HCEC 1CT (cell line): ENCODE measurements around the gene ROPN1L.
"Not testable (repeated sequence)": the region's sequence is repeated elsewhere in the genome, so short reads cannot be mapped to it uniquely, and the experiment has no call there.

ENCODE experiments used
- DNase-seq: peaks from one replicate; pipeline ENCODE4 v3.0.0-alpha.2; 2017

ROPN1L gene

DNA sequence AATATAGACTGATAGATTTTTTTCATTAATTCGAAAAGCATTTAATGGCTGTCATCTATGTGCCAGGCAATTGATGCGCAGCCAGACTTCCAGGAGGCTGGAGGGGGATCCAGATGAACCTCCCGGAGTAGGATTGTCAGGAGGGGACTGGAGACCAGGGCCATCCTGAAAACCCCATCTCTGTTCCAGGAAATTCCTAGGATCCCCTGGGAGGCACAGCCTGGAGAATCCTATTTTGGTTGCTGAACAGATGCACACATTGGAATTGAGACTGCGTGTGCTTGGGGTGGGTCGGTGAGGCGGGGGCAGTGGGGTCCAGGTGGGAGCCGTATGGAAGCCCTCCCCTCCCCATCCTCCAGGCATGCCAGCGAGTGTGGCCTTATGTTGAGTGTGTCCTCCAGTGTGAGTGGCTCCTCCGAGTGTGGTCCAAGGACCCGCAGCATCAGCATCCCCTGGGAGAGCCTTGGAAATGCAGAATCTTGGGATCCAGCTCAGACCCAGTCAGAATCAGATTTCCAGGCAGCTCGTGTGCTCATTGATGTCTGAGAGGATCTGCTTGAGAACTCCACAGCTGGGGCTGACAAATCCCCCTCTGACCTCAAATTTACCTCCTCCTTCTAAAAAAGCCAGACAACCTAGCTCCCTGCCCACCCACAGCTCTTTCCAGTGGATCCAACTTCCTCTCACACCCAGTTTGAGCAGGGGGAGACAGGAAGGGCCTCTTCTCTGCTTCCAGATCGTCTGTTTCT, 38.7 kb downstream of the ROPN1L start:
- DNase-seq: no peak

DNA sequence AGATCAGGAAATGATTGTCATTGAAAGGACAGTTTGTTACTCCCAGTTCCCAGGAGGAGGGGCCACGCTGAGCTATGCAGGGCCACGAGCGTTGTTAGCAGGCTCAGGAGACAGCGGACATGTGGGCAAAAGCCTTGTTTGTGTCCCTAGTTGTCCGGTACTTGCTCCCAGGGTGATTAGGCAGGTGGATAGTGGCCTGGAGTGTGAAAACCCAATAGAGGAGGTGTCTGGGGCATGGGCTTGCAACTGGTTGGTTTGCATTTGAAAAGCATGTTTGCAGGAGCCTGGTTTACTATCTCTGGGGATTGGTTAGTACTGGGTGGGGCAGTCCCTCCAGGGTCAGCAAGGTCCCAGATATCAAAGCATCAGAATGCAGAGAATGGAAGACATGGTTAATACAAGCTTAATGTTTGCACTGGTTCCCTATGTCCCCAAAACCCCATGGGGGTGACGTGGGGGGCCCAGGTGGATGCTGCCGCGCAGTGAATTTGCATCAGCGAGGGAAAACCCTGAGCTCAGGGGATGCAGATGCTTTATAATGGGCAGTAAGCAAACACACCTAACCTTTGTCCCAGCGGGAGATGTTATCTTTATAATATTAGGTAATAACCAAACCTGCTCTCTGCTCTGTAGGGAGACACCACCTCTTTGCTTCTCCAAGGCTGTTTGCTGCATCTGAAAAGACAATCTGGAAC, 39.7 kb downstream of the ROPN1L start:
- no peak for DNase-seq

DNA sequence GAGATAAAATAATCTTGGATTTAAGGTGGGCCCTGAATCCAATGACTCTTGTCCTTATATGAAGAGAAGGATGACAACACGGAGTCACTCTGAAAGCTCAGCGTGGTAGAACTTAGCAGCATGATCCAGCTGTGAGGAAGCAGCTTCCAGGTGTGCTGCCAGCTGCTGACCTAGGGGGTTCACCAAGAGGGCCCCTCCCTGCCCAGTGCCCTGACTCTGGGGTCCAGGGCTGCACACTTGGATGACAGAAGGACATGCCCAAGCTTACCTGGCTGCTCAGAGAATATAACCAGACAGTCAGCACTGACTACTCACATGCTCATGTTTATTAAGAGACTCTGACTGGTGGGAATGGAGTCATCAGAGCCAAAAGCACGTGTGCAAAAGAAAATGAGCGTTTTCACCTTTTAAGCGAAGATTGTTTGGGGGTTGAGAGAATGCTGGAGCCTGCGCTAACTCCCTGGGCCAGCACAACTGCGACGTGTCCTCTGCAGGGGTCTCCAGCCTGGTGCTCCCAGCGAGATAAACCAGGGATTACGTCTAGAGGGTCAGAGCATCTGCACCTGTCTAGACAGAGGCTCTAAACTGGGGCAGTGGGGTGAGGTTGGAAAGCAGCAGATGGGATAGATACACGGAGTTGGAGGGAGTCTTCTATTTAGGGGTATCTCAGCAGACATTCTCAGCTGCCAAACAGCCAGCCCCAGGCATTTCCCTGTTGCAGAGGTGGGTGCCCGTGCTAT, 41.3 kb downstream of the ROPN1L start:
- DNase-seq: no peak

DNA sequence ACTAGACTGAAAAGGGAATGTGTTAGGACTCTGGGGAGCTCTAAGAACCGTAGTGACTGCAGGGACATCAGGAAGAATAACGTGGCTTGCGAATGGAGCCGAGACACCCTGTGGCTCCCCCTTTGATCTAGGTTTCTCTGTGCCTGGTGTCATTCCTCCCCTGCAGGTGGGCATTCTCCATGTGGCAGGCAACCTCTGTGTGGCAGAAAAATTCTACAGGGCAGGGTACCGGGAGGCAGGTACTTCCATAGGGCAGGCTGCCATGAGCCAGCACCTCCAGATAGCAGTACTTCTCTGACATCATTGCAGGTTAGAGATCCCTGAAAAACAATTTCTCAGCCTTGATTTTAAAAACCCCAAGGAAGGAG, 43.1 kb downstream of the ROPN1L start:
- no peak for DNase-seq

DNA sequence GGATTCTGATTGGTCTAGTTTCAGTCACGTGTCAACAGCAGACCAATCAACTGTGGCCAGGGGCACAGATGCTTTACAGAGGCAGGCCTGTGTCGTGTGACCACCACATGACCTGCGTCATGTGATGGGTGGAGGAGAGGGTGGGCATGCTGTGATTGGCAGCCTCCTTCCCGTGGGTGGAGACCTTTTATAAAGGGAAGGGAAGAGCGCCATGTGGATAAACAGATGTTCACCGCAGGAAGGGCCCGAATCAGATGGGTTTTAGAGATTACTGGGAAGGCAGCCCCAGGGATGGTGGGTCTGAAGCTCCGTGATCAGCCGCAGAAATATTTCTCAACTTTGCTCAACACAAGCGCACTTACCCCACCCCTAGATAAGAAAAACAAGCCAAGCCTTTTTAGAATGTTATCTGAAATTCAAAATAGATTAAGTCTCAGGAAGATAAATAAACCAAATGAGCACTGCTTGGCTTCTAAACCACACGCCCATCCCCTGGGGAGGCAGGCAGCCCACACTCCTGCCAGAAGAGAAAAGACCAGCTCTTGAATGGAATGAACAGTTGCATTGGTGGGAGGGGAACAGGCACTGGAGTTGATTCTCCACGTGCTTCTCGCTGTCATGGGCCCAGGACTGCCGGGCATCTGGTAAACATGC, 43.6 kb downstream of the ROPN1L start:
- DNase-seq: no peak

DNA sequence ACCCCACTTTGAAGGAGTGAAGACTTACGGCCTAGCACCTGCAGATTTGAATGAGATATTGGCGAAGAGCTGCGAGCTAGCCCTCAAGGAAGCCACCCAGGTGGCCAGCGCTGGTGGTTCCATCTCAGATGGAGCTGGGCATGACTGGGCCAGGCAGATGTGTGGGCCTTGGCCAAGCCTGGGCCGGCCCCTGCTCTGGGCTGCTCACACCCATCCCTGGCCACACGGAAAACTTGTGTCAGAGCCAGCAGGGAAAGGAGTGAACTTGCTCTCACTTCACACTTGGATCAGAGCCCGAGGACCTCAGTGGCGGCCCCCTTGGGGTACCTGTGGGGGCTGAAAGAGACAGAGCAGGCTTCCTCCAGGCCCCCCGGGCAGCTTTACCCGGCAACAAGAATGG, 44.2 kb downstream of the ROPN1L start:
- no peak for DNase-seq

DNA sequence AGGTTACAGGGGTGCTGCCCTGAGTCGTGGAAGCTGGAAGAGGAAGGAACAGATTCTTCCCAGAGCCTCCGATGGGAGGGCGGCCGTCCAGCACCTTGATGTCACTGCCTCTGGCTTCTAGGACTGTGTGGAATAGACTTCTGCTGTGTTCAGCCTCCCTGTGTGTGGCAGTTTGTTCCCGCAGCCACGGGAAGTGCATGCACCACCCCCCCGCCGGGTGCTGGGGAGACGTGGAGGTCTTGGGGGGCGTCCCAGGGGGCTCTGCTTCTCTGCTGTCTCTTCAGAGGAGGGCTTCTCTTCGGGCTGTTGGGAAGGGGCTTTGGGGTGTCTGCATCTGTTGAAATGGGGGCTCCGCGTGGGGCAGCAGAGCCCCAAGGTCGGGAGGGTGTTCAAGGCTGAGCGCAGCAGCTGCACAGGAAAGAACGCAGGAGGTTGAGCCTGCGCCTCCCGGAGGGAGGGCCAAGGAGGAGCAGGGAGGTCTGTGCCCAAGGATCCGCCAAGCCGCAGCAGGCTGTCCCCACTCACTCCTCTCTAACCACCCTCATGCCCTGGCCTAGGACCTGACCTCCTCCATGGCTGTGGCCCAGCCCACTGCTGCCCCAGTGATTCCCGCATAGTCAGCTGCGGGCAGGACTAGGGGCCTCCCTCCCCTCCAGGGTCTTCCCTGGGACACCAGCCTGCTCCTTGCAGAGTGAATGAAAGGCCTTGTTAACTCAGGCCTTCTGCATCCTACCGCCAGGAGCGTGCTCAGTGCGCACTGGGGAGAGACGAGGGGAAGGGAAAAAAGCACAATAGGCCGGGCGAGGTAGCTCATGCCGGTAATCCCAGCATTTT, 45.0 kb downstream of the ROPN1L start:
- no peak for DNase-seq

DNA sequence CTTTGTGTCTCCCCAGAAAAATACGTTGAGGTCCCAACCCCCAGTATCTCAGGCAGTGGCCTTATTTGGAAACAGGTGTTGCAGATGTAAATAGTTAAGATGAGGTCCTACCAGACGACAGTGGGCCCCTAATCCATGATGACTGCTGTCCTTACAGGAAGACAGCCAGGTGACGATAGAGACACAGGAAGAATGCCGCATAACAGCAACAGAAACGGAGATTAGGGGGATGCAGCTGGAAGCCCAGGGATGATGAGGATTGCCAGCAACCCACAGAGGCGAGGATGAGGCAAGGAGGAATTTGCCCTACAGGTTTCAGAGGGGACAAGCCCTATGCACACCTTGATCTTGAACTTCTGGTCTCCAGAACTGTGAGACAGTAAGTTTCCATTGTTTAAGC, 46.5 kb downstream of the ROPN1L start:
- DNase-seq: no peak

DNA sequence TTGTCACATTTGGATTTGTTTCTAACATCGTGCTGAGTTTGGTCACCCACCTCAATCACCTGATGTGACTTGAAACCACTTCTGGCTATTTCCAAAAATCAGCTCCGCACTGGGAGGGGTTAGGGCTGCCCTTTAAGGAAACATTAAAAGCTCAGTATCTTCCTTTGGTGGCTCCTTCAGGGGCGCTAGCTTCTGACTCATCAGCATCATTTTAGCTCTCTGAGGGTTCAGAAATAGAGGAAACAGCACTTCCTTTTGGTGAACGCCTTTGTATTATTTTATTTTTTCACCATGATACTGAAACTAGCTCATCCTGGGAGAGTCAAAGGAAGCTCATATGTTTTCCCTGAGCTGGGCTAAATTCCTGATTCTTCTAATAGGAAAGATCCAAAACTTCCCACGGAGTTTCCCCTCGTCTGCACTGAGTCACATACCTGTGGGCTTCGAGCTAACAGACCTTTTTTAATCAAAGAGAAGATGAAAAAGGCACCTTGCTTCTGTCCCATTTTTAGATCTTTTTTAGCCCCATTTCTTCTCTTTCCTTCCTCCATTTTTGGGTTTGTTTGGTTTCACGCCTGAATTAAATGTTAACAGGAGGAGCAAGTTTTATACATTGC, 48.2 kb downstream of the ROPN1L start:
- no peak for DNase-seq

DNA sequence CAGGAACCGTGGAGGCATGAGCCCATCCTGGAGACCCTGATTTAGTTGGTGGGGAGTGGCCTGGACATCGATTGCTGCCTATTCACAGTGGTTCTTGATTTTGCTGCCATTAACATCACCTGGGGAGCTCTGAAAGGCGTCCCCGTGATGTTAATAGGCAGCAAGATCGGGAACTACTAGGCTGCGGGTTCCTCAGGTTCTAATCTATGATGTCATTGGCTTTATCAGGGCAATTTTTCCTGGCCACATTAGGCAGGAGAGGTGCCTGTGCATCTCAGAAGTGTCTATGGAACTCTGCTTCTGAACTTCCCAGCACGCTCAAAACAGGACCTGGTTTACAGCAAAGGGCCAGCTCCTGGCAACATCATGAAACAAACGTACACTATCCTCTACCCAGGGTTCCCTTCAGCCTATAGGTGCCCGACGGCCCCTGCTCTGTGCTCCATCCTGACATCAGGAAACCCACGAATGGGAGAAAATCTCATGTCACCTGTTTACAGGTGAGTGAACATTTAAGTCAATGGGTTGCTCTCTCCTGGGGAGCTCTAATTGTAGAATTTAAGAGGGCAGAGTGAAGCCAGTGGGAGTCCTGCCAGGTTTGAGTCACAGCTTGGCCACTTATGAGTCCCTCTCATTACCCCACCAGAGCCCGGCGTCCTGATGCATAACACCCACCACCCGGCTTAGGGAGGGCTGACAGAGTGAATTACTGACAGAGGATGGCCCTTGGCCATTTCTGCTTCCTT, 49.4 kb downstream of the ROPN1L start:
- no peak for DNase-seq

DNA sequence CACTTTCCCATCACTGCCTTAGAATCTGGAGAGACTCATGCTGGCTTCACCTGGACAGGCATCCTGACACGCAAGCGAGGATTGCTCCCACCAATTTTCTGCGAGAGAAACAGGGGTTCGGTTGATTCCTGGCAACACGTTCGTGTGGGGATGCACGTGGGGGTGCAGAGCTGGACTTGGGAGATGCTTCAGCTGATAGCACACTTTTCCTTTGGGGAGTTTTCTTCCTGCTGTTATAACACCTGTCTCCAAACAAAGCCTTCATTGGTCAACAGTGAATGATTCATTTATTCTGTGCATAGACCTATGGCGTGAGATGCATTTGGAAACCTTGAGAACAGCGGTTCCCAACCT, 50.0 kb downstream of the ROPN1L start:
- DNase-seq: no peak

DNA sequence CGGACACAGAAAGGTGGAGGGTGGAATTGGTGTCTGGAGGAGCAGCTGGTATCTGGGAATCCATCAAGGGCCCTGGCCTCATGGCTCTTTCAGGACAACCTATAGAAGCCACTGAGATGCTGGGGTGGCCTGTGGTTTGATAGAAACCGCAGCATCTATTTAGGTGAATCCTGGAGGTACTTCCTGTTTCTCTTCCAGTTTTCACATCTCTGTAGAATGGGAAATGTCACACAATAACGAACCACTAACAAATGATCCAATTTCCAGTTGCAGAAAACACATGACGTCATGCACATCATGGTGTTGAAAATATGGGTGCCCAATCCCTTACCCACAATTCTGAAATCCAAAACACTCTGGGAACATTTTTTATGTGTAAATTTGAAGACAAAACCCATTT, 52.2 kb downstream of the ROPN1L start:
- no peak for DNase-seq

DNA sequence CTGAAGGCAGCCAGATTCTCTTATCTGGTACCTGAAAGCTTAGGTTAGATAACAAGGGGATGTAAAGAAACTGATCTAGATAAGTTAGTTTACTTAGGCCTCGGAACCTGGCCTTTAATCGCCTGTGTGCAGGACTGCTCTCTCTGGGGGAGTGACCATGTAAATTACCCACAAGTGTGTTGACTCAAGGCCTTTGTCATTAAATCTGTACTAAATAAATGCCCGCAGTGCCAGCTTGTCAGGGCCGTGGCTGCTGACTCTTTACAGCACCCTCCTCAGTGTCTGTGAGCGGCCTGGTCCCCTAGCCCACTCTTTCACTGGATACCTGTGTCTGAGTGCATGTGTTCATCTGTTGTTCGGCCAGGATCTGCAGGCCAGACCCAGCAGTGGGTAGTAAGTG, 52.8 kb downstream of the ROPN1L start:
- not testable (repeated sequence) for DNase-seq

DNA sequence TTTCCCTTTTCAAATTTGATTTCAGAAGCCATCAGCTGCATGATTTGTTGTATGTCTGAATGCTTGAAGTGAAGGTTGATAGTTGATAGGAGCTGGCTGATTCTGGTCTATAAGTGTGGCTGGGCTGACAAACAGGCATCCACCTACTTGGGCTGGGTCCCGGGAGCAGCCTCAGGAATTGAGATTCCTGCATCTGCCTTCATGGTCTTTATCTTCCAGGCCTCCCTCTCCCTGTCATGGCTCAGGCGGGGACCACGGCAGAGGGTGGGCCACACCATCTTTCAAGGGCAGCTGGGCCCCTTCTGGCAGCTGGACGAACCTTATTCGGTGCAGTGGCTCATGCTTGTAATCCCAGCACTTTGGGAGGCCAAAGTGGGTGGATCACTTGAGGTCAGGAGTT, 55.9 kb downstream of the ROPN1L start:
- no peak for DNase-seq

DNA sequence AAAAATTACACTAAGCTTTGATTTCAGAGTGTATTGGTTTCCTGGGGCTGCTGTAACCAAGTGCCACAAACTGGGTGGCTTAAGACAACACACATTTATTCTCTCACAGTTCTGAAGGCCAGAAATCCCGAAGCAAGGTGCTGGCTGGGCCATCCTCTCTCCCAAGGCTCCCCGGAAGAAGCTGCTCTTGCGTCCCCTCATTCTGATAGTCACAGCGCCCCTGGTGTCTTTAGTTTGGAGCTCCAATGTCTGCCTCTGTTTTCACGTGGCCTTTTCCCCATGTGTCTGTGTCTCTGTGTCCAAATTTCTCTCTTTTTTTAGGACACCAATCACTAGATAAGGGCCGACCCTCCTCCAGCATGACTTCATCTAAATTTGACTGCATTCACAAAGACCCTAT, 56.7 kb downstream of the ROPN1L start:
- DNase-seq: no peak

DNA sequence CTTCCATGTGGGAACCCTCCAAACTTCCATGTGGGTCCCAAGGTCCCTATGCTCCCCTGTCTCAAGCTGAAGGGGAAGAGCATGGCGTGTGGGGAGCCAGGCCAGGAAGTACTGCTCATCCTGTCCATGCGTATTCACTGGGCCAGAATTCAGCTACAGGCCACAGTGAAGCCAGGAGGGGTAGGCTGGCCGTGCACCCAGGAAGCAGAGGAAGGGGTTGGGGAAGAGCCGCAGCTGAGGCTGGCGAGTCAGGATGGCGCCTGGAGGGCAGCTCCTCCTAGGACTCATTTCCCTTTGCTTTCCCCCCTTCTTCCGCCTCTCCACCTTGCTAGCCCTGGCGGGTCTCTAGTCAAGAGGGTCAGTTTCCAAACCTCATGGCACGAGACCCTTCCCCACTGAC, 57.4 kb downstream of the ROPN1L start:
- no peak for DNase-seq

DNA sequence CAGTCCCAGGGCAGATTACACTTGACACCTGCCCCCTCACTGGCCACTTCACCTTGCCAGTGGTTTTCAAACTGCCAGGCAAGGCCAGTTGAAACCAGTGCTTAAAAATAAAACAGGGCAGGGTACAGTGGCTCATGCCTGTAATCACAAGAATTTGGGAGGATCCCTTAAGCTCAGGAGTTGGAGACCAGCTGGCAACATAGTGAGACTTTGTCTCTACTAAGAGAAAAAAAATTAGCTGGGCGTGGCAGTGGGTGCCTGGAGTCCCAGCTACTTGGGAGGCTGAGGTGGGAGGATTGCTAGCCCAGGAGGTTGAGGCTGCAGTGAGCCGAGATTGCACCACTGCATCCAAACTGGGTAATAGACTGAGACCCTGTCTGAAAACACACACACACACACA, 58.1 kb downstream of the ROPN1L start:
- no peak for DNase-seq

DNA sequence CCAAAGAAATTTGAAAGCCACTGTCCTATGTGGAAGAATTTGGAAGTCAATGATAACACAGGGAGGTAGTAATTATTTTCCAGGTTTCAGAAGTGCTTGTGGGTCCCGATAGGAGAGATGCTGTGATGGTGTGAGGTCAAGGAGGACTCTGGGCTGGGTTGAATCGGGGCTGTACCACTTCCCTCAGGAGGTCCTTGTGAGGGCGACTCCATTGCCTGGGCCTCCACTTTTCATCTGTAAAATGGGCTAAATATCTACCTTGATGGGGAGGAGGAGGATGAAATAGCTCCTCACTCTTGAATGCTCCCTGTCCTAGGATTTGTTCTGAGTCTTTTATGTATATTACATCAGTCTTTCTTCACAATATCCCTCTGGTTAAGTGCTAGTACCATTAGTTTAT, 59.0 kb downstream of the ROPN1L start:
- no peak for DNase-seq

DNA sequence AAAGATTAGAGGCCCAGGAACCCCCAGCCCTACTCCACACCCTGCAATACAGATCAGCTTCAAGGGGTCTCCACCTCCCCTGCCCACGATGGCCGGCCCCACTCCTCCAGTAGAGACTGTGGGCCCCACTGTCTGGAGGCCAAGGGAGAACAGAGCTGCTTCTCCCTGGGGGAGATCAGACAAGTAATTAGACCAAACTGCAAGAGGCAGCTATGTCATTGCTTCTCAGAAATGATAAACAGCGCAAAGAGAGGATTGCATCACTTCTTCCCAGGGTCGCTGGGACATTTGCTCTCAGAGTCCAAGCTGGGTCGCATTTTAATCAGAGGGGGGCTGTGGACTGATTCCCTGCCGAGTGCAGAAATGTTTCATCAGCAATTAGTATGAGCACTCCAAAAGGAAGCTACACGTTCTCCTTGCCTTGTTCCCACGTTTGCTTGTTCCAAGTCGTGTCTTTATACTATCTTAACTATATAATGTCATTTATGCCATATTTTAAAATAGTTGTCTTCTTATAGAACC, 59.9 kb downstream of the ROPN1L start:
- no peak for DNase-seq

DNA sequence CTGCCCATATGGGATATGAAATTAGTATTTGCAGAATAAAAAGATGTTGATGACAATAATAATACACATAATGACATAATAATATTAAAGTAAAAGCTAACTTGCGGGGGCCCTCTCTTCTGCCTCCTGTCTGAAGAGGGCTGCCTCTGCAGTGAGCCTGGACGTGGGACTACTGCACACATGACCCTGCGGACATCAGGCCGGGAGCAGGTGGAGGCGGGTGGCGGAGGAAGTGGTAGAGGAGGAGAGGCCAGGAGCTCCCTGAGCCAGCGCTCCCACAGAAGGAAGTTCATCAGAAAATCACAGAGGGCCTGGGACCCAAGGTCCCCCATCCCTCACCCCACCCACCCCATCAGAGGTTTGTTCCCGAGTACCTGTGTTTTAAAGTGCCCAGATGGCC, 60.5 kb downstream of the ROPN1L start:
- DNase-seq: no peak

DNA sequence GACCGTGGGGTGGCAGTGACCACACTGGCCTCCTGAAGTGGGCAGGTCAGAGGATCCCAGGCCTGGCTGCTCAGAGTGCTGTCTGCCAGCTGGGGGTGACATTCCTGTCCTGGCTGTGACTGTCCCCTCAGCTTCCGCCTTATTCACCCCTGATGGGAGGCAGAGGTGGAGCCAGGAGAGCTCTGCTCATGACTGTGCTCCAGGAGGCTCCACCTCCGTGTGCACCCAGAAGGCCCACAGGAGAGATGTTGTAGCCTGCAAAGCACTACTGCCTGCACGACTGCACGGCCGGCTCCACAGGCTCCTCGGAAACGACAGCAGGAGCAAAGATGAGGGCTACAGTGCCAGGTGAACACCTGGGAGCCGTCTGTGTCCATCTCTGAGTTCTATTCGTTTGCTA, 60.9 kb downstream of the ROPN1L start:
- no peak for DNase-seq
